GM12878 (cell line): ENCODE data around the gene PTPN20. TPM values are rescaled to one million over a fixed set of nuclear protein-coding genes. Genes with fewer than 3 reads are reported as not detected.

ENCODE experiments used
- ATAC-seq: fragments of 200-7000 bp; cut with Tn5 transposase; 3 replicates; pipeline ENCODE4 v1.9.1; 2020; ENCODE audit warnings: mild to moderate bottlenecking, moderate library complexity
- BruUV-seq: library from RNA; stranded (reverse); fragments of 400-500 nt; replicated peaks from 2 replicates; lab custom pipeline; 2021; lab: Mats Ljungman, UMichigan
- CTCF ChIA-PET: fragments of 300-600 bp; sonication (Branson Sonifier 250); formaldehyde crosslinking; extraction: SDS; loops from one replicate; lab custom pipeline; 2021; ENCODE audit warnings: inconsistent platforms; lab: Yijun Ruan, JAX
- POLR2A ChIA-PET: fragments of 350-600 bp; formaldehyde crosslinking; extraction: SDS; loops from one replicate; lab custom pipeline; 2021; ENCODE audit warnings: inconsistent platforms; lab: Charles Lee
- RAD21 ChIA-PET: fragments of 300-600 bp; sonication (Branson Sonifier 250); formaldehyde crosslinking; loops from one replicate; lab custom pipeline; 2023; ENCODE audit warnings: antibody characterized with exemption; ENCODE audit not compliant: unreplicated experiment; lab: Charles Lee
- SMC1A ChIA-PET: fragments of 300-600 bp; sonication (Branson Sonifier 250); formaldehyde crosslinking; loops from one replicate; lab custom pipeline; 2023; ENCODE audit not compliant: unreplicated experiment, uncharacterized antibody; lab: Charles Lee
- DNase-seq: peaks from one replicate; pipeline ENCODE4 v3.0.0-alpha.2; 2011; ENCODE audit warnings: low read depth, low spot score
- FAIRE-seq: peaks from 3 replicates; lab custom pipeline; 2011; peaks lifted over from hg19 to GRCh38; lab: Jason Lieb, UNC
- H2AFZ ChIP-seq: 2 replicates; pipeline ENCODE4 v1.6.0; 2011; ENCODE audit warnings: low read depth, low read length, control low read depth; ENCODE audit not compliant: control insufficient read depth
- H3K27ac ChIP-seq: 2 replicates; pipeline ENCODE4 v1.5.1; 2011; ENCODE audit warnings: control low read depth; ENCODE audit not compliant: control insufficient read depth, insufficient read depth
- H3K27me3 ChIP-seq, 2 experiments: replicated peaks in 1 of 2; 2 replicates each; pipeline versions ENCODE4 v1.6.0 to v1.6.1; 2011; ENCODE audit warnings: low read length in 1 of 2; ENCODE audit not compliant: control insufficient read depth in 2 of 2, insufficient read depth in 2 of 2
- H3K36me3 ChIP-seq, 2 experiments: 2 replicates each; pipeline ENCODE4 v1.5.1; 2011; ENCODE audit warnings: low read length in 1 of 2; ENCODE audit not compliant: control insufficient read depth in 2 of 2, insufficient read depth in 2 of 2
- H3K4me1 ChIP-seq: 2 replicates; pipeline ENCODE4 v1.6.1; 2011; ENCODE audit warnings: mild to moderate bottlenecking, low read length, moderate library complexity, mixed read lengths; ENCODE audit not compliant: control insufficient read depth, insufficient read depth
- H3K4me2 ChIP-seq: 2 replicates; pipeline ENCODE4 v1.6.0; 2011; ENCODE audit warnings: control low read depth; ENCODE audit not compliant: control insufficient read depth, insufficient read depth
- H3K4me3 ChIP-seq: fragments of 200-600 bp; sonication (generic); 2 replicates; pipeline ENCODE4 v1.5.1; 2016
- H3K79me2 ChIP-seq: 2 replicates; pipeline ENCODE4 v1.6.0; 2011; ENCODE audit warnings: low read length; ENCODE audit not compliant: control insufficient read depth, insufficient read depth
- H3K9ac ChIP-seq: 2 replicates; pipeline ENCODE4 v1.8.0; 2011; ENCODE audit warnings: low read length, control low read depth, mixed read lengths; ENCODE audit not compliant: control insufficient read depth, insufficient read depth
- H3K9me3 ChIP-seq: replicated peaks from 3 replicates; pipeline ENCODE4 v1.5.1; 2011; ENCODE audit warnings: mild to moderate bottlenecking, low read length; ENCODE audit not compliant: control insufficient read depth, insufficient read depth
- H4K20me1 ChIP-seq: 2 replicates; pipeline ENCODE4 v1.6.0; 2011; ENCODE audit not compliant: control insufficient read depth, insufficient read depth
- CREM ChIP-seq: IDR thresholded peaks from 2 replicates; pipeline ENCODE4 v1.6.1; 2014; ENCODE audit warnings: antibody characterized with exemption, low read depth
- EED ChIP-seq: sonication (generic); IDR thresholded peaks from 2 replicates; pipeline ENCODE4 v1.6.1; 2016; ENCODE audit warnings: antibody characterized with exemption, low read depth
- IKZF2 ChIP-seq, 2 experiments: fragments of 450-650 bp; IDR thresholded peaks; 2 replicates each; pipeline ENCODE4 v1.6.1; 2017; ENCODE audit warnings: mild to moderate bottlenecking in 2 of 2, moderate library complexity in 2 of 2
- IRF4 ChIP-seq: IDR thresholded peaks from 2 replicates; pipeline ENCODE4 v1.6.1; 2011; ENCODE audit warnings: low read depth, low read length
- RFX5 ChIP-seq: IDR thresholded peaks from 2 replicates; pipeline ENCODE4 v1.6.1; 2011; ENCODE audit warnings: low read depth, low read length, improper control_type of control experiment
- SRF ChIP-seq, 2 experiments: IDR thresholded peaks; 2 replicates each; pipeline ENCODE4 v1.6.1; 2011; ENCODE audit warnings: low read depth in 2 of 2, low read length in 2 of 2, mild to moderate bottlenecking in 1 of 2, moderate library complexity in 1 of 2
- ZBTB40 ChIP-seq: fragments of 450-650 bp; IDR thresholded peaks from 2 replicates; pipeline ENCODE4 v1.6.1; 2016; ENCODE audit warnings: mild to moderate bottlenecking, moderate library complexity, borderline replicate concordance
- ZNF217 ChIP-seq: fragments of 450-650 bp; IDR thresholded peaks from 2 replicates; pipeline ENCODE4 v1.6.1; 2017; ENCODE audit warnings: antibody characterized with exemption, mild to moderate bottlenecking
- WGBS: methylation state at CpG from one replicate; pipeline ENCODE4 v1.1.6; 2016; ENCODE audit warnings: low lambda C conversion rate; ENCODE audit not compliant: insufficient replicate concordance, insufficient coverage; ENCODE audit errors: missing lambda C conversion rate; 5-methylcytosine and 5-hydroxymethylcytosine counted together
- in situ Hi-C: fragments of 300-500 bp; cut with MboI; formaldehyde crosslinking; loops from 9 replicates; pipeline ENCODE4 v1.14.3; 2018; ENCODE audit warnings: mixed read lengths
- intact Hi-C: fragments of 100-400 bp; cut with micrococcal nuclease; formaldehyde crosslinking; loops from one replicate; pipeline ENCODE4 v1.14.2; 2022; ENCODE audit not compliant: unreplicated experiment
- polyA plus RNA-seq, 11 experiments: library from polyadenylated mRNA; depleted of rRNA in 4 of 11; unstranded in 6 of 11; stranded (reverse) in 5 of 11; fragments of >200 nt; fragmentation: Nextera tagmentation in 4 of 11; fragmentation: Illumina TruSeq in 1 of 11; extraction: Ambion mirVana in 4 of 11; extraction: Trizol in 1 of 11; gene quantifications; 1 replicate in 1 of 11; 2 replicates in 10 of 11; pipeline versions ENCODE4 v1.2.1 to v1.2.3, GENCODE V29; 2011 to 2016; ENCODE audit warnings: inconsistent platforms in 2 of 11, missing spikeins in 2 of 11, low read depth in 1 of 11
- total RNA-seq, 4 experiments: library from RNA; depleted of rRNA in 3 of 4; stranded (reverse); fragments of >200 nt in 3 of 4; fragmentation: Illumina TruSeq in 1 of 4; extraction: Trizol in 1 of 4; gene quantifications; 2 replicates each; pipeline versions ENCODE4 v1.2.1 to v1.2.3, GENCODE V29; 2013 to 2021
- TF ChIP-seq, protein P1 (sequence below): IDR thresholded peaks from 2 replicates; pipeline ENCODE4 v1.6.1; 2012; ENCODE audit warnings: low read depth, low read length, improper control_type of control experiment

The PTPN20 gene
- total and polyA plus RNA-seq, 10 of the 15 experiments (the other 5 are each of a cell fraction or from before 2014, with no cell fraction given), result 0.04 to 3.4 (median 0.10) TPM; not detected in 4

GRCh38 chr10:46998595-46998994 lies 87.4 kb downstream of the PTPN20 start:
- FAIRE-seq, result no peak
- no peak overlapping the region for H2AFZ ChIP-seq

More at GRCh38 chr10:46998595-46998994, 87.4 kb downstream of the PTPN20 start:
- H3K4me1 ChIP-seq, result no peaks in the 10 kb centered on the region
- no peaks in the 10 kb centered on the region for H4K20me1 ChIP-seq
- H3K79me2 ChIP-seq, result no peaks in the 10 kb centered on the region
- POLR2A ChIA-PET, result no interaction called here
- intact Hi-C loops, result loop anchor here (5.0 kb wide), 1 partner anchor 314 kb away; no protein-coding TSS in a partner anchor
- RAD21 ChIA-PET, result no interaction called here
- SMC1A ChIA-PET, result interaction anchor here (0.8 kb wide), 1 partner anchor 50 kb away, joined by 5 read pairs; no protein-coding TSS in a partner anchor
- TF ChIP-seq IRF4 (no peak), ZBTB40 (no peak), ZNF217 (no peak), RFX5 (no peak), IKZF2 (IDR thresholded peaks at IDR 0.05) (no peak), SRF (IDR thresholded peaks at IDR 0.05; ENCODE audit: low read depth in 2 of 2, low read length in 2 of 2) (no peak), EED (no peak), CREM (no peak)
- TF ChIP-seq, protein P1, sequence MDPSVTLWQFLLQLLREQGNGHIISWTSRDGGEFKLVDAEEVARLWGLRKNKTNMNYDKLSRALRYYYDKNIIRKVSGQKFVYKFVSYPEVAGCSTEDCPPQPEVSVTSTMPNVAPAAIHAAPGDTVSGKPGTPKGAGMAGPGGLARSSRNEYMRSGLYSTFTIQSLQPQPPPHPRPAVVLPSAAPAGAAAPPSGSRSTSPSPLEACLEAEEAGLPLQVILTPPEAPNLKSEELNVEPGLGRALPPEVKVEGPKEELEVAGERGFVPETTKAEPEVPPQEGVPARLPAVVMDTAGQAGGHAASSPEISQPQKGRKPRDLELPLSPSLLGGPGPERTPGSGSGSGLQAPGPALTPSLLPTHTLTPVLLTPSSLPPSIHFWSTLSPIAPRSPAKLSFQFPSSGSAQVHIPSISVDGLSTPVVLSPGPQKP, result no peak
- no TSS peak for BruUV-seq
- H3K4me3 ChIP-seq, result no peak overlapping the region
- no peaks in the 10 kb centered on the region for H3K36me3 ChIP-seq
- no peak overlapping the region for H3K27ac ChIP-seq
- no peak overlapping the region for H3K9ac ChIP-seq
- DNase-seq (no peak), ATAC-seq (no peak)
- 14% methylated on average over 2 of the region's 2 CpGs for WGBS
- H3K27me3 ChIP-seq, result no peaks in the 10 kb centered on the region; a peak in 1 of 4 replicates
- no peaks in the 10 kb centered on the region for H3K9me3 ChIP-seq
- CTCF ChIA-PET, result interaction anchor here (1.3 kb wide), 1 partner anchor 313 kb away, joined by 4 read pairs; no protein-coding TSS in a partner anchor
- no peak overlapping the region for H3K4me2 ChIP-seq
- in situ Hi-C loops, result no loop called here
